Ascending aorta (tissue), 2 donors: Measurements from ENCODE around the gene CADPS2. TPM values are rescaled to one million over a fixed set of nuclear protein-coding genes. Genes with fewer than 3 reads are reported as not detected.

Experiments
- DNase-seq, 2 donors: peaks; one replicate each; pipeline ENCODE4 v3.0.0-alpha.2; 2019; ENCODE audit warnings: low spot score in 2 of 2
- H3K27ac ChIP-seq, 2 donors: fragments of 200-600 bp; sonication (generic); one replicate each; pipeline ENCODE4 v1.5.1; 2016 to 2017; ENCODE audit warnings: mild to moderate bottlenecking in 1 of 2
- H3K27me3 ChIP-seq: fragments of 200-600 bp; sonication (generic); one replicate; pipeline ENCODE4 v1.5.1; 2017
- H3K36me3 ChIP-seq, 2 donors: fragments of 200-600 bp; sonication (generic); one replicate each; pipeline ENCODE4 v1.5.1; 2016
- H3K4me1 ChIP-seq, 2 donors: fragments of 200-600 bp; sonication (generic); one replicate each; pipeline ENCODE4 v1.5.1; 2016 to 2017; ENCODE audit warnings: mild to moderate bottlenecking in 1 of 2
- H3K4me3 ChIP-seq, 2 donors: fragments of 200-600 bp; sonication (generic); one replicate each; pipeline ENCODE4 v1.5.1; 2016 to 2017; ENCODE audit warnings: mild to moderate bottlenecking in 1 of 2
- H3K9me3 ChIP-seq, 2 donors: fragments of 200-600 bp; sonication (generic); one replicate each; pipeline ENCODE4 v1.5.1; 2016
- CTCF ChIP-seq, 3 experiments: fragments of 200-600 bp in 2 of 3; fragments of 450-650 bp in 1 of 3; sonication (generic) in 2 of 3; IDR thresholded peaks; one replicate each; pipeline ENCODE4 v1.5.1; 2016 to 2019; ENCODE audit warnings: antibody characterized with exemption in 3 of 3, mild to moderate bottlenecking in 1 of 3, moderate library complexity in 1 of 3
- intact Hi-C: fragments of 100-400 bp; cut with DNase I; formaldehyde crosslinking; loops from one replicate; pipeline ENCODE4 v1.15.1; 2023
- total RNA-seq: library from RNA; depleted of rRNA; stranded (reverse); fragments of >200 nt; gene quantifications from one replicate; pipeline ENCODE4 v1.1.0, GENCODE V29; 2016

Gene CADPS2
- total RNA-seq, 1 donor from 2014 or later, result 31.8 TPM

GRCh38 chr7:122831436-122831835, 54.8 kb downstream of the CADPS2 start:
- Histone ChIP-seq H3K4me3 (no peak overlapping the region), H3K9me3 (peaks cover 0 to 4% of the 10 kb centered on the region in 2 donors), H3K27me3 (no peaks in the 10 kb centered on the region), H3K36me3 (no peaks in the 10 kb centered on the region), H3K27ac (no peak overlapping the region), H3K4me1 (no peaks in the 10 kb centered on the region)
- intact Hi-C loops, result no loop called here
- TF ChIP-seq CTCF (IDR thresholded peaks at IDR 0.05), result no peak
- DNase-seq, result no peak

- Histone ChIP-seq H3K27me3 (no peaks in the 10 kb centered on the region), H3K4me3 (no peak overlapping the region), H3K9me3 (no peaks in the 10 kb centered on the region), H3K36me3 (no peaks in the 10 kb centered on the region), H3K27ac (no peak overlapping the region), H3K4me1 (no peaks in the 10 kb centered on the region)
- intact Hi-C loops, result no loop called here
- no peak for DNase-seq
- TF ChIP-seq CTCF (IDR thresholded peaks at IDR 0.05), result no peak
These were observed 56.3 kb downstream of the CADPS2 start for GRCh38 chr7:122829962-122830361.

GRCh38 chr7:122827763-122828162, 58.5 kb downstream of the CADPS2 start:
- H3K4me1 ChIP-seq, result no peaks in the 10 kb centered on the region
- H3K27me3 ChIP-seq, result no peaks in the 10 kb centered on the region
- no peak for TF ChIP-seq CTCF (IDR thresholded peaks at IDR 0.05)
- intact Hi-C loops, result no loop called here
- DNase-seq, result no peak
- no peaks in the 10 kb centered on the region for H3K9me3 ChIP-seq
- H3K27ac ChIP-seq, result no peak overlapping the region
- no peak overlapping the region for H3K4me3 ChIP-seq
- no peaks in the 10 kb centered on the region for H3K36me3 ChIP-seq

GRCh38 chr7:122813845-122814244, 72.4 kb downstream of the CADPS2 start:
- Histone ChIP-seq H3K9me3 (no peaks in the 10 kb centered on the region), H3K4me1 (no peaks in the 10 kb centered on the region), H3K36me3 (no peaks in the 10 kb centered on the region), H3K27ac (no peak overlapping the region), H3K27me3 (no peaks in the 10 kb centered on the region), H3K4me3 (no peak overlapping the region)
- intact Hi-C loops, result no loop called here
- no peak for DNase-seq
- TF ChIP-seq CTCF (IDR thresholded peaks at IDR 0.05), result no peak

GRCh38 chr7:122803851-122804250, 82.4 kb downstream of the CADPS2 start:
- Histone ChIP-seq H3K4me1 (no peaks in the 10 kb centered on the region), H3K4me3 (no peak overlapping the region), H3K27me3 (no peaks in the 10 kb centered on the region), H3K9me3 (no peaks in the 10 kb centered on the region), H3K36me3 (no peaks in the 10 kb centered on the region), H3K27ac (no peak overlapping the region)
- intact Hi-C loops, result loop anchor here (10.0 kb wide), 1 partner anchor 351 kb away; no protein-coding TSS in a partner anchor
- TF ChIP-seq CTCF (IDR thresholded peaks at IDR 0.05), result no peak
- DNase-seq, result no peak

GRCh38 chr7:122803323-122803722, 82.9 kb downstream of the CADPS2 start:
- no peak overlapping the region for H3K4me3 ChIP-seq
- no peak for DNase-seq
- H3K27ac ChIP-seq, result no peak overlapping the region
- H3K4me1 ChIP-seq, result no peaks in the 10 kb centered on the region
- H3K9me3 ChIP-seq, result no peaks in the 10 kb centered on the region
- no peaks in the 10 kb centered on the region for H3K27me3 ChIP-seq
- H3K36me3 ChIP-seq, result no peaks in the 10 kb centered on the region
- intact Hi-C loops, result loop anchor here (10.0 kb wide), 1 partner anchor 351 kb away; no protein-coding TSS in a partner anchor
- TF ChIP-seq CTCF (IDR thresholded peaks at IDR 0.05), result peak in 2 of 3 experiments; percentile 11 to 31
